GM18873 (cell line): ENCODE measurements around the gene LEF1.

Experiments used
- ATAC-seq: cut with Tn5 transposase; IDR thresholded peaks from one replicate; pipeline ENCODE4 v1.9.1; 2021; ENCODE audit warnings: mild to moderate bottlenecking, moderate library complexity, moderate number of reproducible peaks; ENCODE audit not compliant: unreplicated experiment, low FRiP score

The LEF1 gene

GRCh38 chr4:108005807-108006206 lies 162.9 kb downstream of the LEF1 start:
- ATAC-seq, result no peak

- ATAC-seq, result no peak
These were observed 164.1 kb downstream of the LEF1 start for GRCh38 chr4:108004646-108005045.

GRCh38 chr4:108003982-108004515 lies 164.7 kb downstream of the LEF1 start:
- ATAC-seq, result no peak

DNA sequence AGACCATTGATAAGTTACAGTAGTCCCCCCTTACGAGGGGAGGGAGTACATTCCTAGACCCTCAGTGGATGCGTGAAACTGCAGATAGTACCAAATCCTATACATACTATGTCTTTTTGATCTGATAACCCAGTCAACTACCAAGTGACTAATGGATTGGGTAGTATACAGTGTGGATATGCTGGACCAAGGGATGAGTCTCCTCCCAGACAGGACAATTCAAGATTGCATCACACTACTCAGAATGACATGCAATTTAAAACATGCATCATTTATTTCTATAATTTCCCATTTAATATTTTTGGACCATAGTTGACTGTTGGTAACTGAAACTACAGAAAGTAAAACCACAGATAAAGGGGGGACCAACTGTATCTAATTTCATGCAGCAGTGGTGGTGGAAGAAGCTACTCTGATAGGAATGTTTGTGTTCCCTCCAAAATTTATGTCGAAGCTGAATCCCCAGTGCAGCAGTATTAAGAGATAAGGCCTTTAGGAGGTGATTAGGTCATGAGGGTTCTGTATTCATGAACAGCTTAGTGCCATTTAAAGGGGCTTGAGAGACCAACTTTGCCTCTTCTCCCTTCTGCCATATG lies 167.1 kb downstream of the LEF1 start:
- no peak for ATAC-seq

GRCh38 chr4:107999932-108000539 lies 168.7 kb downstream of the LEF1 start:
- ATAC-seq, result no peak

- ATAC-seq, result no peak
These were observed 170.9 kb downstream of the LEF1 start for GRCh38 chr4:107997794-107998193.
